NCI-H524 (cell line): ENCODE measurements around the gene EPB41L4B.

ENCODE experiments used
- DNase-seq, 2 experiments: peaks; one replicate each; lab custom pipeline; 2025; lab: John Stamatoyannopoulos, UW

EPB41L4B gene

GRCh38 chr9:109203761-109204360 is 117.0 kb downstream of the EPB41L4B start:
- no peak for DNase-seq

- no peak for DNase-seq
Measured at GRCh38 chr9:109199676-109200075, 121.2 kb downstream of the EPB41L4B start.

DNA sequence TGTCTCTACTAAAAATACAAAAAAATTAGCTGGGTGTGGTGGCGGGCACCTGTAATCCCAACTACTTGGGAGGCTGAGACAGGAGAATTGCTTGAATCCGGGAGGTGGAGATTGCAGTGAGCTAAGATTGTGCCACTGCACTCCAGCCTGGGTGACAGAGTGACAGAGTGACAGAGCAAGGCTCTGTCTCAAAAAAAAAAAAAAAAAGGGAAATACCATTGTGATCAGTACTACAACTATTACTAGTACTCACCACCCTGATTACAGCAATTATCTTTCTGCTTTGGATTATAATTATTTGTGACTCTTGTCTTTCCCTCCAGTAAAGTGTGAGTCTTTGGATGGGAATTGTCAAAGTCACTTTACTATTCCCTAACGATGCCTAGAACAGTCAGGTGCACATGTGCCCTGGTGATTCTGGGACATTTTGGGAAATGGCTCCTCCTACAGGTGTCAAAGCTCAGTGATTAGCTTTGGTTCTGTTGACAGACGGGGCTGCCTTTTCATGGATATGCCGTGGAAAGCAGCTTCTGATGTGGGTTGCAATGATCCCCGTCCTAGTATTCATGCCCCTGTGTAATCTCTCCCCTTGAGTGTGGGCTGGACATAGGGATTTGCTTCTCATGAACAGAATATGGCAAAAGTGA is 122.0 kb downstream of the EPB41L4B start:
- DNase-seq: peak in 1 of 2 experiments; percentile 21

- peak; percentile 88 to 95 for DNase-seq
Measured at GRCh38 chr9:109193974-109194556, 126.8 kb downstream of the EPB41L4B start.

GRCh38 chr9:109192732-109193361 is 128.0 kb downstream of the EPB41L4B start:
- peak; percentile 75 to 92 for DNase-seq

DNA sequence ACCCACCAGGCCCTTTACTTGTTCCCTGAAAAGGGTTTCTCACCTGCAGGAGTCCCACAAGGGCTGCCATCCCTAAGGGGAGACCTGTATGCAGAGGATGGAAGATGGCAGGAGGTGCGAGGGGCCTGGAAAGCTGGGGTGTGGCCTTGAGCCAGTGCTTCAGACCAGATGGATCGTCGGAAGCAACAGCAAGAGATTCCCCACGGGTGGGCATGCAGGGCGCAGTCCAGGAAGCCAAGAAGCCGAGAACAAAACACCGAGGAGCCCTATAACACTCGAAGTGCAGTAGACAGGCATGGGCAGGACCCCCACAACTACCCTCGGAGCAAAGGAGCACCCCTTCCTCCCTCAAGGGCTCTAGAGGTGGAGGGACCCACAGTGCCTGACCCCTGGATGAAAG is 129.1 kb downstream of the EPB41L4B start:
- no peak for DNase-seq

DNA sequence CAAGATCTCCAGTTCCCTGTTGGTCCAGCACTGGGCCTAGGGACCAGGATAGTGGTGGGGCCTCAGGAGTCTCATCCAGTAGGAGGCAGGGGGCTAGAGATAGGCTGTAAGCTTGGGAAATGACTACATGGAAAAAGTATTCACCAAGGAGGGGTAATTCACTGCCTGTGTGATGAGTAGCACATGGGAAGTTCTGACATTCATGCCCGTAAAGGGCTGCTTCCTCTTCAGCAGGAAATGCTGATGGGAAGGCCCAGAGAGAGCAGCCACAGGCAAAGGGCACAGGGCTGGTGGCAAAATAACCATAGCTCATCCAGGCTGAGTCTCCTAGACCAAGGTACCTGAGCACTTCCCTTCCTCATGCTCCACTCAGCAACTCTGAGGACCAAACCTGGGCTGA is 130.7 kb downstream of the EPB41L4B start:
- no peak for DNase-seq

DNA sequence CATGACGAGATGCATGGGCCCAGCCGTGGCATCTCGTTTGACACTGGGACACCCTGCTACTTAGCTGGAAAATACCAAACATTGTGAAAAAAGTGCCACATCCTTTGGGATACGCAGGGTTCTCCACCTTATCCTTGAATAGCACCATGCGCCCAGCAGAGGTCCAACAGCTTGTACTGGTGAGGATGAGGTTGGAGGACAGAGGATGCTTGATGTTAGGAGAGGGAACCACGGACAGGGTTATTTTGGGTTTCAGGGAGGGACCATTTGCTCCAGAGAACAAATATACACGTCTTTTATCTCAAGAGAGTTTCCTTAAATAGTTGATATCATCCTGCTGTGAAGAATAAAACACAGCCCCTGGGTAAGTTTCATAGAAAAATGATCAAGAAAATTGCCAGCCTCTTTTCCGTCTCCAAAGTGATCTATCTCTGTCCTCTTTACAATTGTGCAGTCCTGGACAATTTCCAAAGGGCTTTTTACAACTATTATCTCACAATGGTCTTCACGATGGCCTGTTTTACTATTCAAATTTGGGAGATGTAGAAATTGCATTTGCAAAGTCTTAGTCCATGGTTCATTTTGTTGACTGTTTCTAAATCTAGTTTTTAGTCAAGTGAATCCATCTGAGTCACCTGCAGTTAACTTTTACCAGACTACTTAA is 133.9 kb downstream of the EPB41L4B start:
- DNase-seq: no peak

DNA sequence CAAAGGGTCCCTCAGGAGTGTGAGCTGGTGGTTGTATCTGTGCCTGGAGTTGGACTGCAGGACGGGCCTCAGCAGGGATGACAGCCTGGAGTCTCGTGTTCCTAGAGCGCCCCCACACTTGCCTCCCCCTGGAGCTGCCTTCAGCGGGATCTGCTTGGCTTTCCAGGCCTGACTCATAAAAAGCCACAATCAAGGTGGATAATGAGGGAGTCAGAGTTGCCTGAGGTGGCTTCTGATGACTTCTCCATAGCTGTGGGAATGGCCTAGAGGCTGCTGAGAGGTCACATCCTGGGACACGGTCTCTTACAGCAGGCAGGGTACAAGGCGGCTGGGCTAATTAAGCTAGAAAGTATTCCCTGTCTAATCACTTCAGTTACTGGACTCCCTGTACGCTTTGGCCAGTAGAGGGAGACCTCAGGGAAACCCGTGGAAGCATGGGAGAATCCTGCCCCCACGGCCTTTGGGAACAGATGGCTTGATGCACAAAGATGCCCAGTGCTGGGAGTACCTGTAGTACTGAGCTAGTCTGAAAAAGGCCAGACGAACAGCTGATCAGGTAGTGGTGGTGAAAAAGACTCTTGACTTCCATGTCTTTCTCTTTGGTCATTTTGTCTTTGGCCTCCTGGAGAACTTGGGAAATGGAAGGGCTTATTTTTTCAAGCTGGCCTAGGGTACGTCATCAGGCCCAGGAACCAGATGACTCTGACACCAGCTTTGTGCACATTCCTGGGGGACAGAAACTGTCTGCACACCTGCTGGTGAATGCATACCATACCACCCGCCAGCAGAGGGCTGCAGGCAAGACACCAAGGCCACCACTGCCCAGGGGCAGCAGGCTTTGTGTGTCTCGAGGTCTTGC is 137.7 kb downstream of the EPB41L4B start:
- DNase-seq: peak; percentile 95 to 98

- DNase-seq: no peak
Measured at GRCh38 chr9:109182550-109182939, 138.3 kb downstream of the EPB41L4B start.

DNA sequence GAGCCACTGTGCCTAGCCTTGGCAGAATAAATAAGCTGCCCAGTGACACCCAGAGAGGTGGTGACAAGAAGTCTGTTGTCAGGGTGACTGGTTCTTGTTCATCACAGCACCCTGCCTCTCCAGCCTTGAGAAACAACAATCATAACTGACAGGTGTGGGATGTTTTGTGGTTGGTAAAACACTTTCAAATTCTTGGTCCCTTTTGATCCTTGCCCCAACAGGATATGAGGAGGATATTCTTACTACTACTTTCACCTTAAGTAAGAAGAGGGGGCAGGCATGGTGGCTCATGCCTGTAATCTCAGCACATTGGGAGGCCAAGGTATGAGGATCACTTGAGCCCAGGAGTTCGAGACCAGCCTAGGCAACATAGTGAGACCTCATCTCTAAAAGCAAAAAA is 139.6 kb downstream of the EPB41L4B start:
- no peak for DNase-seq

DNA sequence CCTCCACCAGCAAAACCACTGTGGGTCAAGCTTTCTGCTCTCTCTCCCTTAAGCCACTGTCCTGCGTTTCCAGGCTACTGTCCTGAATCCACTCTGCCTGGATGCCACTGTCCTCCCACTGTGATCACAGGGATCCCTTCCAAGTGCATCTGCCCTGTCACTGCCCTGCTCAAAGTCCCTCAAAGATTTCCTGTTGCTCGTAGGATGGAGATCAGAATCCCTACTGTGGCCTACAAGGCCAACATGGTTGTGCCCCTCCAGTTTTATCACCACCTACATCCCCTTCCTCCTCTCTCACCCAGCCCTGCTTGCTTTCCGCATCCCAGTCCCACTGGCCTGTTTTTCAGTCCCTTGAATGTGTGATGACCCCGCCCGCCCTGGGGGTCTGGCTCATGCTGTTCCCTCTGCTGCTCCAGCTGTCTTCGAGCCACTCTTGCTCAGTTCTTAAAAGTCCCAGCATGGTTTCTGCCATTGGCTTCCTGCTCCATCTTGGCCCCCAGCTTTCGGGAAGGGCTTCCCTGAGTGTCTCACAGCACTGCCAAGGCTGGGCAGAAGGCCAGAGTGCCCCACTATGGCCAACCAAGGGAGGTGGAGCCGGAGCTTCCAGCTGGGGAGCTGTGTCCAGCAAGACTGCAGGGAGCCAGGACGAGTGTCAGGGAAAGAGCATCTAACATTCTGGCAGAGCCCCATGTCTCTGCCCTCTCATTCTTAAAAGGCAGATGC is 140.9 kb downstream of the EPB41L4B start:
- no peak for DNase-seq

DNA sequence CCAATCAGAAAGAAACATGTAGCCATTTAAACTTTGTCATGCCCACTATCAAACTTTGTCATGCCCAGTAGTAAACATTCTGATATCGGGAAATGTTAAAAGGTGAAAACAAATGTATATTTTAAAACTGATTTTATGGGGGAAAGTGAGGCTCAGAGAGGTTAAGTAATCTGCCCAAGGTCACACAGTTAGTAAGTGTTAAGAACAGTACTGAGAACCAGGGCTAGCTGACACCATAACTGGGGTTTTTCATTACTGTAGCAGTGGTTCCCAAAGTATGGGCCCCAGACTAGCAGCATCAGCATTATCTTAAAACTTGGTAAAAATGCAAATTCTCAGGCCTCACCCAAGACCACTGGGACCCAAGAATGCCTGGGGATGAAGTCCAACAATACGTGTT is 143.9 kb downstream of the EPB41L4B start:
- no peak for DNase-seq

- no peak for DNase-seq
Measured at GRCh38 chr9:109176386-109176785, 144.5 kb downstream of the EPB41L4B start.

GRCh38 chr9:109172935-109173334 is 147.9 kb downstream of the EPB41L4B start:
- no peak for DNase-seq

DNA sequence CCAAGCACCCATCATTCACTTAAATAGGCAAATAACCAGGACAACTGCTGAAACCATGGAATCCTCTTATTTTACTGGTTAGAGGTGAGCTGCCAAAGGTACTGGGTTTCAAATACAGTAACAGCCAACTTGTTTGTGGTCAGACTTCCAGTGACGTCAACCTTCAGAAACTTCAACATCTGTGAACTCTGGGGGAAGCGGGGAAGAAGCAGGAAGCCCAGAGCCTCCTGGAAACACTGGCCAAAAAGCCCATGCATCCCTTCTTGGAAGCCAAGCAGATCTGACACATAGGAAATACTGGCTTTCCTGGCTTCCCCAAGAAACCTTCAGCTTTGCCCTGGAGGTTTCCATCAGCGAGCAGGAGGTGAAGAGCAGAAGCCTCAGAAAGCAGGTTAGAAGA is 148.9 kb downstream of the EPB41L4B start:
- DNase-seq: no peak

DNA sequence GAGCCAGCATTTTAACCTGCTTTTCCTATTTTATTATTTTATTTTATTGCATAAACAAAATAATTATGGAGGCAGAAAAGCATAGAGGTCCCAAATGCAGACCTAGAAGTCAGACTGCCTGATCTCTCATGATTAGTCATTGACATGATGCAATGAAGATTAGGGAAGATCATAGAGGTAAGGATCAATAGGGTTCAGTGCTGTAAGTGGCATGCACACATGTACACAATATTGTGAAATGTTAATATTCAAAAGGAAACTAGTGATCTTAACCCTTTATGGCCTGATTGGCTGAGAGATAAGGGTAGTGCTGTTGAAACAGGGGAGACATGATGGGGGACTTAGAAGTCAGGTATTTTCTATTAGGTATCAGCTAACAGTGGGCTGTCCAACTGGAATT is 152.7 kb downstream of the EPB41L4B start:
- DNase-seq: no peak

DNA sequence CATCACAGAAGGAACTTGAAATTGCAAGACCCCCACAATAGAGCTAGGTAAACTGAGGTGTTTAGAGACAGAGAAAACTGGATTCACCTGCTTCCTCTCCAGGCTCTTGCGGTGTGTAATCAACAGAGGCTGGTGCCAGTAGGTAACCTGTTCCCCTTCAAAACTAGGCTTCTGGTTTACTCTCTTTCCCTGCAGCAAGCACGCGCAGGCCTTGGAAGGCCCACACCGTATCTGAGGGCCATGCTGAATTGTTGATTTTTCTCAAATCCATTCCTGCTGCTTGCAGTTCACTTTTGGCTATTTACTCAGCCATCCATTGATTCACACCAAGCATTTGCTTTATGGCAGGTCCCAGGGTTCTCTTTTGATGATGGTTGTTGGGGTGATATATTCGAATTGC is 153.1 kb downstream of the EPB41L4B start:
- DNase-seq: no peak

DNA sequence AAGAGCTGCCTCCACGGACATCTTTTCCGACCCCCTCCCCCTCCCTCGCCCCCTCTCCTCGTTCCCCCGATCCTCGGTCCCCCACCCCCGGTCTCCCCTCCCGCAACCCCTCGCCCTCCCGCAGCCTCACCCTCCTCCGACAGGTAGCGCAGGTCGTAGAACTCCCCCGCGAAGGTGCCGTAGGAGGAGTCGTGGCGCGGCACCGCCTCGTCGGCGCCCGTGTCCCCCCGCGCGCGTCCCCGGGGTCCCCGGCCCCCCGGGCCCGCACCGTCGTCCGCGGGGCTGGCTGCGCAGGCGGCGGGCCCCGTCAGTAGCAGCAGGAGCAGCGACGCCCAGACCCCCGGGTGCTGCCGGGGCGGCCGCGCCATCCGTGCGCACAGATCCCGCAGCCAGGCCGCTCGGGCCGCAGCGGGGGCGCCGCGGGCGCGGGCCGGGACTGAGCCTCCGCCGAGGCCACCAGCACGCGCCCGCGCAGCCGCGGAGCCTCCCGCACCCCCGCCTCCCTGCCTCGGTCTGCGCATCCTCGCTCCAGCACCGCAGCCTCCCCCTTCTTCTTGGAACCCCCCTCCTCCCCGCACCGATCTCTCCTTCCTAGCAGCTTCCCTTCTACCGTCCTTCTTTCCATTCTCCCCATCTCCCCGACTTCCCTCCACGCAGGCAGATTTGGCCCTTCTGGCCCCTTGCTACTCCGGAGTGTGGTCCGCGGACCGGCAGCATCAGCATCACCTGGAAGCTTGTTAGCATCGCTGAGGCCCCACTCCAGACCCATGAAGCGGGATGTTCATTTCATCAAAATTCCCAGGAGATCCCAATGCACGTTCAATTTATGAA is 153.9 kb downstream of the EPB41L4B start, which contains the start of gene FRRS1L:
FRRS1L (minus strand) TSS at position 479 of the 831 bp plus-strand sequence; CDS start at position 368, 111 bp downstream.
- DNase-seq: peak in 1 of 2 experiments; percentile 30
